Measurements from ENCODE around the gene ZXDC.

The ZXDC gene

DNA sequence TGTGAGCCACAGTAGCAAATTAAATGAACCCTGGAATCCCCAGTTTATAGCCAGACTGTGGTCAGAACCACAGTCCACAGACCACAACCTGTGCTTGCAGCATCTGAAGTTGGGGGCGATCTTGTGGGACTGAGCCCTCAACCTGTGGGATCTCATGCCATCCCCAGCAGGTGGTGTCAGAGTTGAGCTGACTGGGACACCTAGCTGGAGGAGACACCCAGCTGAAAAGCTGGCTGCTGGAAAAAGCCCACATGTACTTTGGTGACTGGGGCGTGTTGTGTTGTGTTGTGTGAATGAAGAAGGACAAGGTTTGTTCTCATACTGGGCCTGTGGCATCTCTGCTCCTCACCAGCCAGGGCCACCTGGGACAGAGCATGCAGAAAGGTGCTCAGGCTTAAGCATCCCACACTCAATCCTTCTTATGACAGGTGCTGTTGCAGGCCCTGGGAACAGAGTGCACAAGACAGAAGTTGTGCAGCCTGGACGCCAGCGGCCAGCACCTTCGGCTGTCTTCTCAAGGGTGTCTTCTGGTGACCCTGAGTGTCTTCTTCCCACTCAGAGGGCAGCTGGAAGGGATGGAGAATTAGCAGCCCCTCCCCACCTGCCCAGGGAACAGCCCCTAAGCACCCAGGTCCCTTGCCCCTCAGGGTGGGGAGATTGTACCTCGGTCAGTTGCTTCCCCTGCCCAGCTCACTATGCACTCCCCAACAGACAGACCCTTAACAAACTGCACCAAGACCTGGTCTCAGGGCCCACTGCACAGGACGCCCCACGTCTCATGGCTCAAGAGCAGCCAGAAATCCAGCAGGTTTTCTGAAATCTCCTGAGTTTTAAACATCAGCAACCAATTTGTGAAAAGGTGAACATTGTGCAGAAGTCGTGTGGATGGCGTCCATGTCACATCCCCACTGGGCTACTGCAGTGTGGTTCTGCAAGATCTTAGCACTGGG is 44.1 kb upstream of the ZXDC start:
- DNase-seq (ENCODE audit: insufficient read length, low spot score) (no peak), FAIRE-seq (no peak)
- TF ChIP-seq, protein P1, sequence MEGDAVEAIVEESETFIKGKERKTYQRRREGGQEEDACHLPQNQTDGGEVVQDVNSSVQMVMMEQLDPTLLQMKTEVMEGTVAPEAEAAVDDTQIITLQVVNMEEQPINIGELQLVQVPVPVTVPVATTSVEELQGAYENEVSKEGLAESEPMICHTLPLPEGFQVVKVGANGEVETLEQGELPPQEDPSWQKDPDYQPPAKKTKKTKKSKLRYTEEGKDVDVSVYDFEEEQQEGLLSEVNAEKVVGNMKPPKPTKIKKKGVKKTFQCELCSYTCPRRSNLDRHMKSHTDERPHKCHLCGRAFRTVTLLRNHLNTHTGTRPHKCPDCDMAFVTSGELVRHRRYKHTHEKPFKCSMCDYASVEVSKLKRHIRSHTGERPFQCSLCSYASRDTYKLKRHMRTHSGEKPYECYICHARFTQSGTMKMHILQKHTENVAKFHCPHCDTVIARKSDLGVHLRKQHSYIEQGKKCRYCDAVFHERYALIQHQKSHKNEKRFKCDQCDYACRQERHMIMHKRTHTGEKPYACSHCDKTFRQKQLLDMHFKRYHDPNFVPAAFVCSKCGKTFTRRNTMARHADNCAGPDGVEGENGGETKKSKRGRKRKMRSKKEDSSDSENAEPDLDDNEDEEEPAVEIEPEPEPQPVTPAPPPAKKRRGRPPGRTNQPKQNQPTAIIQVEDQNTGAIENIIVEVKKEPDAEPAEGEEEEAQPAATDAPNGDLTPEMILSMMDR (IDR thresholded peaks at IDR 0.05; ENCODE audit: insufficient read depth, missing control alignments) = no peak

GRCh38 chr3:126518779-126519177 is 43.1 kb upstream of the ZXDC start:
- FAIRE-seq = no peak
- no peak for DNase-seq (ENCODE audit: insufficient read length, low spot score)
- TF ChIP-seq, protein P1 (IDR thresholded peaks at IDR 0.05; ENCODE audit: insufficient read depth, missing control alignments) = no peak

DNA sequence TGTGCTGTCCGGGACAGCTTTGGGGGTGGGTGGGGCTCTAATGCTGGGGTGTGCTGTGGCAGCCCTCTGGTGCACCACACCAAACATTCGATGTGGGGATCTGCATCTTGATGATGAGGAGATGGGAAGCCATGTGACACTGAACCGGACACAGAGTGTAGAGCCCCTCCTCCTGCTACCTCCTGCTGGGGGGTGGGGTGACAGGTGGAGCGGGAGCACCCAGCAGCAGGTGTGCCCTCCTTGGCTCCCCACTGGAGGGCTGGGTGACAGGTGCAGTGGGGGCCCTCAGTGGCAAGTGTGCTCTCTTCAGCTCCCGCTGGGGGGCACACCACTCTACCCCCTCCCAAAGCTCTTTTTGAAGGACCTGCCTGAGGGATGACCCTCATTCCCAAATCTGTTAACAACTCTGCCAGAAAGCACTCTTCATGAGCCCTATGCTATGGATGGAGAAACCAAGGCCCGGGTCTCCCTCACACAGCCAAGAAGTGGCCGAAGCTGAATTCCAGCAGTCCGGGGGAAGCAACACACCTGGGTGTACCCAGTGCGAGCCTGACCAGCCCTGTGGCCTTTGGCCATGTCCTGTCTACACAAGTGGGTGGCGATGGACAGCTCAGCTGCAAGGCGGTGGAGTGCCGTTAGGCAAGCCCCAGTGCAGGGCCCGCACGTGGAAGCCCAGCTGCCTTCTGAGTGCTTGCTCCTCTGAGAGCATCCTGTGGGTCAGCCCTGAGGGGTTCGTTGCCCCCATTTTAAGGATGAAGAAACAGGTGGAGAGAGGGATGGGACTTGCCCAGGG is 42.5 kb upstream of the ZXDC start:
- FAIRE-seq = no peak
- TF ChIP-seq, protein P1 (IDR thresholded peaks at IDR 0.05; ENCODE audit: insufficient read depth, missing control alignments) = no peak
- no peak for DNase-seq (ENCODE audit: insufficient read length, low spot score)

DNA sequence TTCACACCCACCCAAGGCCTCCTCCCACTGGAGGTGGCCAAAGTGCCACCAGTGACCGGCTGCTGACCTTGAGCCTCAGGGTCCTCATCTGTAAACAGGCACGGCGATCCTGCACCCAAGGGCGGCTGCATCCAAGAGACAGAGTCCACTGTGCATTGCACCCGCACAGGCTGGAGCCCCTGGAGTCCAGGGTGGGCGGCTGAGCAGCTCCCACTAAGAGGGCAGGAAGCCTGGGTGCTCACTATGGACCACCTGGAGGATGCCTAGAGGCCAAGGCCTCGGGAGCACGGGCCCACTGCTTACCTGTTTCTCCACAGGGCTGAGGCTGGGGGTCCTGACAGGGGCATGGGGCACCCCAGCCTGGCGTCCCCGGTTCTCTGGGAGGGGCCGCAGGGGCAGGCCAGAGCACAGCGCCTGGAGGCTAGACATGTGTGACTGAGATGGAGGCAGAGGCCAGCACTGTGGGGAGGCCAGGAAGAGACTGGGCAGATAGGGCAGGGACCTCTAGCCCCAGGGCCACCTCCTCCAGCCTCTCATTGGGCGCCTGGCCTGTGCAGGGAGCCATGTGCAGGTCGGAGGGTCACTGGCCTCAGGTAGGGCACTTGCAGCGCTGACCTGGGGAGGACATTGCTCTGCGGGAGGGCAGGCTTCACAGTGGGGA is 41.7 kb upstream of the ZXDC start, which contains the start of gene UROC1:
Gene UROC1, minus strand, starts transcription at position 483 of the 661 bp plus-strand sequence. Its CDS starts 54 bp downstream, at position 429.
- FAIRE-seq (no peak), DNase-seq (ENCODE audit: insufficient read length, low spot score) (no peak)
- TF ChIP-seq, protein P1 (IDR thresholded peaks at IDR 0.05; ENCODE audit: insufficient read depth, missing control alignments) = no peak

DNA sequence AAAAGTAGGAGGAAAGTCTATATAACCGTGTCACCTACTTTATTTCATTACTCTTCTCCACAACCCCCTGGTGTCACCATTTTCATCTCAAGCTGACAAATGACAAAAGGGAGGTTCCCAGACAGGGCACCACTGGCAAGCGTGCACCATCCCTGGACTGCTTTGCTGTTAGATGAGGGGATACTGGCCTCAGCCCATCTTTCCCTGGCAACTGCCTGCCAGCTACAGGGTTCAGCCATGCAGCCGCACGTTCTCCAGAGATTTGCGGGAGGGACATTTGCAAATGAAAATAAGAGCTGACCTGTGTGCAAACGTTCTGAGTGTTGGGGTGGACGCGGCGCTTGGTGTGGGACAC is 41.2 kb upstream of the ZXDC start:
- DNase-seq (ENCODE audit: insufficient read length, low spot score) = no peak
- TF ChIP-seq, protein P1 (IDR thresholded peaks at IDR 0.05; ENCODE audit: insufficient read depth, missing control alignments) = no peak
- no peak for FAIRE-seq

DNA sequence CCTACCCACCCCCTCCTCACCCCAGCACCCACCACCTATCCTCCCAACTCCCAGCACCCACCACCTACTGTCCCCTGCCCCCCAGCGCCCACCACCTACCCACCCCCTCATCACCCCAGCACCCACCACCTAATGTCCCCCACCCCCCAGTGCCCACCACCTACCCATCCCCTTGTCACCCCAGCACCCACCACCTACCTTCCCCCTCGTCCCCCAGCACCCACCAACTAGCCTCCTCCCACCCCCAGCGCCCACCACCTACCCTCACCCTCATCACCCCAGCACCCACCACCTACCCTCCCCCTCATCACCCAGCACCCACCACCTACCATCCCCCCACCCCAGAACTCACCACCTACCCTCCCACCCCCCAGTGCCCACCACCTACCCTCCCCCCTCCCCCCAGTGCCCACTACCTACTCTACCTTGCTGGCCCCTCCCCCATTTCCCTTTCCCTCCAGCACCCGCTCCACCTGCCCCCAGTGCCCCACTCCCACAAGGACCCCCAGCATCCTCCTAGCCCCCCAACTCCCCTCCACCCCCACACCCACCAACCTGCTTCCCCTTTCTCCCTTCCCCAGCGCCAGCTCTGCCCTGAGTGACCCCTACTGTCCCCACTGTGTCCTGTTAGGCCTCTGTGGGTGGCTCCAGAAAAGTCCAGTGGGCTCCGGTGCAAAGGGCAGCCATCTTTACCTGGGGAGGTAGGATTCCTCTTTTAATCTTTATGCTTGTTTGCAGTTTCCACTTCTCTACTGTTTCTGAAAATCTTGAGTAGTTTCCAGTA is 40.7 kb upstream of the ZXDC start:
- no peak for DNase-seq (ENCODE audit: insufficient read length, low spot score)
- no peak for FAIRE-seq
- TF ChIP-seq, protein P1 (IDR thresholded peaks at IDR 0.05; ENCODE audit: insufficient read depth, missing control alignments) = no peak
